Retinal pigment epithelial cell (primary cell): Measurements from ENCODE around the gene NBPF3.

Source experiments
- DNase-seq: peaks from one replicate; pipeline ENCODE4 v3.0.0-alpha.2; 2010; ENCODE audit warnings: low read depth
- H3K4me3 ChIP-seq: 2 replicates; pipeline ENCODE4 v1.5.1; 2011; ENCODE audit warnings: mild to moderate bottlenecking, low read length, control low read depth, moderate library complexity
- CTCF ChIP-seq: conservative IDR thresholded peaks from 2 replicates; pipeline ENCODE4 v1.5.1; 2011; ENCODE audit warnings: low read depth, low read length, control low read depth, inconsistent platforms

NBPF3 gene

GRCh38 chr1:21490774-21491487, 51.0 kb downstream of the NBPF3 start:
- DNase-seq = no peak
- peak; percentile 41 for TF ChIP-seq CTCF
- H3K4me3 ChIP-seq = no peak overlapping the region

GRCh38 chr1:21491488-21492355, 51.8 kb downstream of the NBPF3 start:
- no peak for TF ChIP-seq CTCF
- H3K4me3 ChIP-seq = no peak overlapping the region
- DNase-seq = peak; percentile 15

- no peak for TF ChIP-seq CTCF
- no peak for DNase-seq
- no peak overlapping the region for H3K4me3 ChIP-seq
Measured at GRCh38 chr1:21492356-21492625, 52.4 kb downstream of the NBPF3 start.

GRCh38 chr1:21494196-21494595, 54.3 kb downstream of the NBPF3 start:
- no peak for TF ChIP-seq CTCF
- DNase-seq = no peak
- no peak overlapping the region for H3K4me3 ChIP-seq

GRCh38 chr1:21495225-21495820, 55.4 kb downstream of the NBPF3 start:
- no peak overlapping the region for H3K4me3 ChIP-seq
- DNase-seq = no peak
- no peak for TF ChIP-seq CTCF

- no peak overlapping the region for H3K4me3 ChIP-seq
- DNase-seq = no peak
- TF ChIP-seq CTCF = no peak
Measured at GRCh38 chr1:21496063-21496462, 56.1 kb downstream of the NBPF3 start.
